Measurements from ENCODE around the gene MYCT1.
A peak's percentile ranks its signal among the peaks of the same experiment; 100 is the strongest.

MYCT1 gene

DNA sequence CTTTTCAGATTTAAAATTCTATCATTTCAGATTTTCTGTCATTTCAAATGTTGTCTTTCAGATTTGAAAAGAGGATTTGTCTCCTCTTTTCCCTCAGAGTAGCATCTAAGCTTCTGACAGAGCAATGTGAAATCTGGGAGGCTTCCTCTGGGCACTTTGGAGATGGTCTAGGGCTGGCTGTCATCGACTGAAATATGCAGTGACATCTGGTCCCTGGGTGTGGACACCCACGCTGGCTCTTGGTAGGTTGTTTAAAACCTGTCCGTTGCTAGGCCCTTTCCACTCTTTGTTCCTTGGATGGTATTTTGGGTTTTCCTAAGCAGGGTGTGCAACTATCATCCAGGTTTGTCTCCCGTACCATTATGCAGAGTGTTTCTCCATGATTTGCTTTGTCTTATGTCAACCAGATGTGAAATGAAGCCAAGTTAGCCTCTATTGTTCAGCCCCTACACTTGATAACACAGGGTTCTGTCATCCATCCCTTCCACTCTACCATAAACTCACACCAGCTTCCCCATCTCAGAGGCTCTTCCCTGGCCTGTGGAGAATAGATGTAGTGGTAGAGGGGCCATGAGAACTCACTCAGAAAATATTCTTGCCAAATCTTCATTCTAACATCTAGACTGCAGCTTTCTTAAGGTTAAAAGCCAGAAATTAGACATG is 47.9 kb downstream of the MYCT1 start:
- no peak for TF ChIP-seq CTCF (IDR thresholded peaks at IDR 0.05; ENCODE audit: low read length, missing control alignments)
- DNase-seq (ENCODE audit: low read depth) = no peak
- no peak overlapping the region for H3K4me3 ChIP-seq (replicated peaks; ENCODE audit: low read depth, low read length)

DNA sequence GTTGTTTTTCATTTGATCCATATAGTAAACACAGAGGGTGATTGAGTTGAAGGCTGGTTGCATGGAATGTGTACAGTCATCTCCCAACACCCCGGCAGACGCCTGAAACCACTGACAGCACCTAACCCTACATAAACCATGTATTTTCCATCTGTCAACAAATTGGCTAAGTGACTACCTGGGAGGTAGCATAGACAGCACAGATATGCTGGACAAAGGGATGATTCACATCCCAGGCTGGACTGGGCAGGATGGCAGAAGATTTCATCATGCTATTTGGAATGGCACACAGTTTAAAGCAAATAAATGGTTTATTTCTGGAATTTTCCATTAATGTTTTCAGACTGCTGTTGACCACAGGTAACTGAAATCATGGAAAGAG is 48.5 kb downstream of the MYCT1 start:
- H3K4me3 ChIP-seq (replicated peaks; ENCODE audit: low read depth, low read length) = no peak overlapping the region
- TF ChIP-seq CTCF (IDR thresholded peaks at IDR 0.05; ENCODE audit: low read length, missing control alignments) = no peak
- peak; percentile 63 for DNase-seq (ENCODE audit: low read depth)

GRCh38 chr6:152748843-152749242 is 51.1 kb downstream of the MYCT1 start:
- TF ChIP-seq CTCF (IDR thresholded peaks at IDR 0.05; ENCODE audit: low read length, missing control alignments) = peak; percentile 30
- no peak overlapping the region for H3K4me3 ChIP-seq (replicated peaks; ENCODE audit: low read depth, low read length)
- peak; percentile 51 for DNase-seq (ENCODE audit: low read depth)

GRCh38 chr6:152749336-152749735 is 51.6 kb downstream of the MYCT1 start:
- TF ChIP-seq CTCF (IDR thresholded peaks at IDR 0.05; ENCODE audit: low read length, missing control alignments) = no peak
- no peak overlapping the region for H3K4me3 ChIP-seq (replicated peaks; ENCODE audit: low read depth, low read length)
- DNase-seq (ENCODE audit: low read depth) = no peak

DNA sequence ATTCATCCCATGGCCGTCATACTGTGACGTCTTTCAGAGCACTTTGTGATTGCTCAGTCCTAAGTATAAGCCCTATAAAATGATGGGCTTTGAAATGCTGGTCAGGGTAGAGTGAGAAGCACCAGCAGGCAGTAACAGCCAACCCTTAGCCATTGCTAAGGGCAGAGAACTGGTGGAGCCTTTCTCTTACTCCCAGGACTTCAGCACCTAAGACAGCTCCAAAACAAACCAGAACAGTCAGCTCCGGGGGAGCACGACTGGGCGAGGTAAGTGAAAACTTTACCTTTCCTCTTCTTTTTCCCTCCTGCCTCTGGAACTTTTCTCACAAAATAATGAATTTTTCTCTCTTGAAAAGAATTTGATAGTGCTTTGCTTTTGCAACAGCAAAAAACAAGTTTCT is 53.0 kb downstream of the MYCT1 start, which contains the start of gene VIP:
VIP (plus strand) TSS at position 104 of the 400 bp plus-strand sequence. CDS start 1,381 bp downstream, outside the sequence.
- DNase-seq (ENCODE audit: low read depth) = peak; percentile 66
- no peak within 1 kb of the TSS for H3K4me3 ChIP-seq (replicated peaks; ENCODE audit: low read depth, low read length)
- TF ChIP-seq CTCF (IDR thresholded peaks at IDR 0.05; ENCODE audit: low read length, missing control alignments) = no peak

- no peak for TF ChIP-seq CTCF (IDR thresholded peaks at IDR 0.05; ENCODE audit: low read length, missing control alignments)
- DNase-seq (ENCODE audit: low read depth) = no peak
Observed at GRCh38 chr6:152765331-152765730, 67.6 kb downstream of the MYCT1 start.

GRCh38 chr6:152769159-152769558 is 71.5 kb downstream of the MYCT1 start:
- no peak overlapping the region for H3K4me3 ChIP-seq (replicated peaks; ENCODE audit: low read depth, low read length)
- DNase-seq (ENCODE audit: low read depth) = peak; percentile 14
- TF ChIP-seq CTCF (IDR thresholded peaks at IDR 0.05; ENCODE audit: low read length, missing control alignments) = no peak

More at GRCh38 chr6:152765331-152765730, 67.6 kb downstream of the MYCT1 start:
- no peak overlapping the region for H3K4me3 ChIP-seq (replicated peaks; ENCODE audit: low read depth, low read length)

Measured in fibroblast of pulmonary artery (primary cell).